IMR-90 (cell line): Measurements from ENCODE around the gene MAPK9. TPM values are rescaled to one million over a fixed set of nuclear protein-coding genes. Genes with fewer than 3 reads are reported as not detected.

Experiments
- ATAC-seq: fragments of 200-7000 bp; cut with Tn5 transposase; 2 replicates; pipeline ENCODE4 v1.9.1; 2020; ENCODE audit warnings: low read depth, mild to moderate bottlenecking, moderate library complexity
- BruUV-seq: library from RNA; stranded (reverse); fragments of 400-500 nt; replicated peaks from 2 replicates; lab custom pipeline; 2021; lab: Mats Ljungman, UMichigan
- CTCF ChIA-PET: fragments of 300-600 bp; formaldehyde crosslinking; extraction: SDS; loops from one replicate; lab custom pipeline; 2021; ENCODE audit warnings: antibody characterized with exemption; lab: Yijun Ruan, JAX
- POLR2A ChIA-PET: fragments of 300-600 bp; sonication (Branson Sonifier 250); formaldehyde crosslinking; loops from one replicate; lab custom pipeline; 2022; ENCODE audit warnings: antibody characterized with exemption; ENCODE audit not compliant: unreplicated experiment; lab: Charles Lee
- DNase-seq: peaks from one replicate; pipeline ENCODE4 v3.0.0; 2013
- H2AFZ ChIP-seq: replicated peaks from 2 replicates; pipeline ENCODE3; 2013; ENCODE audit warnings: low read length, mild to moderate bottlenecking; ENCODE audit not compliant: poor library complexity
- H2AK5ac ChIP-seq: 2 replicates; pipeline ENCODE4 v1.6.1; 2013; ENCODE audit warnings: low read depth, low read length, inconsistent platforms
- H2AK9ac ChIP-seq: replicated peaks from 2 replicates; pipeline ENCODE3; 2013; ENCODE audit warnings: mild to moderate bottlenecking, low read depth, low read length, moderate library complexity; ENCODE audit not compliant: poor library complexity
- H2BK120ac ChIP-seq: 2 replicates; pipeline ENCODE4 v1.6.1; 2013; ENCODE audit warnings: low read depth, low read length, inconsistent platforms
- H2BK15ac ChIP-seq: 3 replicates; pipeline ENCODE4 v1.6.1; 2013; ENCODE audit warnings: low read depth, low read length, inconsistent platforms
- H2BK20ac ChIP-seq: 2 replicates; pipeline ENCODE4 v1.6.1; 2013; ENCODE audit warnings: low read depth, mild to moderate bottlenecking, inconsistent platforms, low read length, moderate library complexity
- H2BK5ac ChIP-seq: 2 replicates; pipeline ENCODE4 v1.6.1; 2013; ENCODE audit warnings: mild to moderate bottlenecking, low read depth, low read length, inconsistent platforms; ENCODE audit not compliant: poor library complexity, severe bottlenecking
- H3K14ac ChIP-seq: replicated peaks from 2 replicates; pipeline ENCODE4 v1.6.1; 2013; ENCODE audit warnings: low read depth, low read length, inconsistent platforms
- H3K18ac ChIP-seq: 2 replicates; pipeline ENCODE4 v1.6.1; 2013; ENCODE audit warnings: low read depth, low read length, control low read depth
- H3K23ac ChIP-seq: 2 replicates; pipeline ENCODE4 v1.6.1; 2013; ENCODE audit warnings: low read depth, low read length, inconsistent platforms
- H3K27ac ChIP-seq: 2 replicates; pipeline ENCODE4 v1.5.1; 2013; ENCODE audit warnings: mild to moderate bottlenecking, control low read depth, low read length; ENCODE audit not compliant: insufficient read depth
- H3K27me3 ChIP-seq: 2 replicates; pipeline ENCODE4 v1.6.1; 2013; ENCODE audit warnings: low read length; ENCODE audit not compliant: control insufficient read depth, insufficient read depth
- H3K36me3 ChIP-seq: 2 replicates; pipeline ENCODE4 v1.6.1; 2013; ENCODE audit warnings: low read length, mixed read lengths; ENCODE audit not compliant: control insufficient read depth, insufficient read depth
- H3K4ac ChIP-seq: 2 replicates; pipeline ENCODE4 v1.6.1; 2013; ENCODE audit warnings: low read depth, low read length, inconsistent platforms
- H3K4me1 ChIP-seq: 2 replicates; pipeline ENCODE4 v1.6.1; 2013; ENCODE audit warnings: low read length, mixed read lengths; ENCODE audit not compliant: control insufficient read depth, insufficient read depth
- H3K4me2 ChIP-seq: 2 replicates; pipeline ENCODE4 v1.6.1; 2013; ENCODE audit warnings: low read depth, mild to moderate bottlenecking, control low read depth, low read length, moderate library complexity
- H3K4me3 ChIP-seq: 2 replicates; pipeline ENCODE4 v1.5.1; 2013; ENCODE audit warnings: low read depth, mild to moderate bottlenecking, control low read depth, low read length, moderate library complexity; ENCODE audit not compliant: insufficient read depth
- H3K56ac ChIP-seq: 2 replicates; pipeline ENCODE4 v1.6.1; 2013; ENCODE audit warnings: low read length, inconsistent platforms; ENCODE audit not compliant: insufficient read depth; ENCODE audit errors: extremely low read depth
- H3K79me1 ChIP-seq, 2 experiments: 2 replicates each; pipeline ENCODE4 v1.6.1; 2013; ENCODE audit warnings: low read length in 2 of 2, inconsistent platforms in 1 of 2, low read depth in 1 of 2
- H3K9ac ChIP-seq: 2 replicates; pipeline ENCODE4 v1.6.1; 2013; ENCODE audit warnings: low read depth, low read length, control low read depth
- H3K9me1 ChIP-seq: 2 replicates; pipeline ENCODE4 v1.6.1; 2013; ENCODE audit warnings: low read length, inconsistent platforms; ENCODE audit not compliant: insufficient read depth
- H3K9me3 ChIP-seq: 2 replicates; pipeline ENCODE4 v1.6.1; 2013; ENCODE audit warnings: low read length; ENCODE audit not compliant: control insufficient read depth, insufficient read depth
- H4K20me1 ChIP-seq: 2 replicates; pipeline ENCODE4 v1.6.1; 2013; ENCODE audit warnings: low read length, inconsistent platforms; ENCODE audit not compliant: insufficient read depth
- H4K5ac ChIP-seq: 2 replicates; pipeline ENCODE4 v1.6.1; 2013; ENCODE audit warnings: mild to moderate bottlenecking, low read depth, low read length, control low read depth
- H4K8ac ChIP-seq, 2 experiments: 2 replicates each; pipeline ENCODE4 v1.6.1; 2013; ENCODE audit warnings: low read depth in 2 of 2, low read length in 2 of 2, control low read depth in 1 of 2, inconsistent platforms in 1 of 2
- H4K91ac ChIP-seq: 2 replicates; pipeline ENCODE4 v1.6.1; 2013; ENCODE audit warnings: low read depth, low read length, inconsistent platforms; ENCODE audit not compliant: insufficient read depth
- BHLHE40 ChIP-seq: fragments of 150-350 bp; IDR thresholded peaks from 2 replicates; pipeline ENCODE4 v1.6.1; 2016; ENCODE audit warnings: mild to moderate bottlenecking, low read depth, low read length
- CEBPB ChIP-seq: IDR thresholded peaks from 2 replicates; pipeline ENCODE4 v1.6.1; 2012; ENCODE audit warnings: low read depth, low read length, improper control_type of control experiment
- CHD1 ChIP-seq: IDR thresholded peaks from 2 replicates; pipeline ENCODE4 v1.6.1; 2012; ENCODE audit warnings: low read depth, low read length, improper control_type of control experiment
- ELK1 ChIP-seq: fragments of 150-350 bp; IDR thresholded peaks from 2 replicates; pipeline ENCODE4 v1.6.1; 2016; ENCODE audit warnings: low read depth, mild to moderate bottlenecking, low read length, moderate library complexity, borderline replicate concordance
- FOS ChIP-seq: fragments of 150-350 bp; IDR thresholded peaks from 2 replicates; pipeline ENCODE4 v1.6.1; 2016; ENCODE audit warnings: low read depth, low read length
- MAFK ChIP-seq: IDR thresholded peaks from 2 replicates; pipeline ENCODE4 v1.6.1; 2012; ENCODE audit warnings: low read depth, low read length, improper control_type of control experiment
- MAZ ChIP-seq: IDR thresholded peaks from 2 replicates; pipeline ENCODE4 v1.6.1; 2012; ENCODE audit warnings: low read depth, mild to moderate bottlenecking, low read length, improper control_type of control experiment, moderate library complexity, borderline replicate concordance
- MXI1 ChIP-seq: IDR thresholded peaks from 2 replicates; pipeline ENCODE4 v1.6.1; 2012; ENCODE audit warnings: low read depth, mild to moderate bottlenecking, low read length, moderate library complexity, borderline replicate concordance
- NFE2L2 ChIP-seq: fragments of 150-350 bp; IDR thresholded peaks from 2 replicates; pipeline ENCODE4 v1.6.1; 2016; ENCODE audit warnings: low read depth, mild to moderate bottlenecking, low read length
- POLR2A ChIP-seq: IDR thresholded peaks from 2 replicates; pipeline ENCODE4 v1.6.1; 2012; ENCODE audit warnings: mild to moderate bottlenecking, low read depth, low read length
- RAD21 ChIP-seq: IDR thresholded peaks from 2 replicates; pipeline ENCODE4 v1.6.1; 2012; ENCODE audit warnings: low read length, improper control_type of control experiment
- RCOR1 ChIP-seq: IDR thresholded peaks from 2 replicates; pipeline ENCODE4 v1.6.1; 2012; ENCODE audit warnings: mild to moderate bottlenecking, low read length, improper control_type of control experiment; ENCODE audit not compliant: insufficient replicate concordance
- RFX5 ChIP-seq: IDR thresholded peaks from 2 replicates; pipeline ENCODE4 v1.8.0; 2012; ENCODE audit warnings: low read depth, mild to moderate bottlenecking, low read length, moderate library complexity
- SMC3 ChIP-seq: fragments of 150-350 bp; IDR thresholded peaks from 2 replicates; pipeline ENCODE4 v1.6.1; 2016; ENCODE audit warnings: low read depth, mild to moderate bottlenecking, antibody characterized with exemption, low read length, moderate library complexity
- USF2 ChIP-seq: fragments of 150-350 bp; IDR thresholded peaks from 2 replicates; pipeline ENCODE4 v1.6.1; 2017; ENCODE audit warnings: mild to moderate bottlenecking, antibody characterized with exemption, low read length, low read depth
- WGBS, 2 experiments: methylation state at CpG; one replicate each; pipeline versions ENCODE4 v1.1.5 to v1.1.7; 2013; ENCODE audit warnings: missing lambda C conversion rate in 2 of 2; ENCODE audit not compliant: insufficient read length in 1 of 2; ENCODE audit errors: extremely low coverage in 2 of 2; 5-methylcytosine and 5-hydroxymethylcytosine counted together
- dilution Hi-C: fragments of 300-500 bp; cut with HindIII; formaldehyde crosslinking; loops from one replicate; pipeline ENCODE4 v1.14.3; 2018; ENCODE audit warnings: low sequenced_read_pairs; ENCODE audit not compliant: unreplicated experiment
- in situ Hi-C: fragments of 300-500 bp; cut with MboI; formaldehyde crosslinking; loops from 3 replicates; pipeline ENCODE4 v1.14.3; 2019; ENCODE audit warnings: low sequenced_read_pairs, inconsistent platforms, mixed read lengths
- intact Hi-C: fragments of 100-400 bp; cut with micrococcal nuclease; formaldehyde crosslinking; loops from 2 replicates; pipeline ENCODE4 v1.10.0; 2022
- polyA plus RNA-seq, 3 experiments: library from polyadenylated mRNA; depleted of rRNA; stranded (reverse); fragments of >200 nt; gene quantifications; 2 replicates each; pipeline ENCODE4 v1.2.3, GENCODE V29; 2012; ENCODE audit warnings: low replicate concordance in 1 of 3
- total RNA-seq: library from RNA; depleted of rRNA; stranded (reverse); fragments of >200 nt; gene quantifications from 2 replicates; pipeline ENCODE4 v1.2.3, GENCODE V29; 2012

Gene MAPK9
- total and polyA plus RNA-seq, 2 of the 4 experiments (the other 2 are of a cell fraction), result 22.9 to 23.3 TPM

GRCh38 chr5:180208435-180209081 lies 83.3 kb downstream of the MAPK9 start:
- BruUV-seq, result no TSS peak
- no peak overlapping the region for H4K5ac ChIP-seq
- in situ Hi-C loops, result no loop called here
- TF ChIP-seq RCOR1 (no peak), USF2 (no peak), CEBPB (no peak), CHD1 (no peak), SMC3 (no peak), MAFK (no peak), NFE2L2 (no peak), FOS (no peak), ELK1 (no peak), BHLHE40 (no peak), RFX5 (no peak), MXI1 (no peak), POLR2A (no peak), MAZ (no peak), RAD21 (no peak)
- H3K18ac ChIP-seq, result no peak overlapping the region
- H3K9ac ChIP-seq, result no peak overlapping the region
- H4K8ac ChIP-seq, result no peak overlapping the region
- no peak for DNase-seq
- intact Hi-C loops, result loop anchor here (1.0 to 10.0 kb wide), 3 partner anchors 46 to 396 kb away; no protein-coding TSS in a partner anchor
- H3K36me3 ChIP-seq, result no peaks in the 10 kb centered on the region
- no peaks in the 10 kb centered on the region for H3K9me3 ChIP-seq
- H3K9me1 ChIP-seq, result no peaks in the 10 kb centered on the region
- ATAC-seq, result peak; percentile 46
- H3K4me1 ChIP-seq, result peaks cover 1% of the 10 kb centered on the region; the same call in 1 of the 2 replicates
- H4K20me1 ChIP-seq, result no peaks in the 10 kb centered on the region
- H2BK120ac ChIP-seq, result no peak overlapping the region
- H2AK9ac ChIP-seq, result no peak overlapping the region
- H3K27ac ChIP-seq, result no peak overlapping the region
- peak overlapping the region; percentile 67 for H3K4me2 ChIP-seq
- H3K4me3 ChIP-seq, result peak overlapping the region; percentile 41
- H3K14ac ChIP-seq, result no peak overlapping the region
- H3K4ac ChIP-seq, result no peak overlapping the region
- no peak overlapping the region for H2BK5ac ChIP-seq
- H2BK20ac ChIP-seq, result no peak overlapping the region
- dilution Hi-C loops, result no loop called here
- no peak overlapping the region for H4K91ac ChIP-seq
- H3K27me3 ChIP-seq, result peaks cover 16% of the 10 kb centered on the region; the same call in 1 of the 2 replicates
- peak overlapping the region; percentile 76 for H2AFZ ChIP-seq
- CTCF ChIA-PET, result interaction anchor here (0.6 to 1.8 kb wide), 6 partner anchors 23 to 85 kb away, joined by 3 to 5 read pairs (median 4); no protein-coding TSS in a partner anchor
- 5% methylated on average over 37 of the region's 65 CpGs; no CpG with 5 or more reads in 1 of the 2 experiments for WGBS, 2 experiments
- H3K56ac ChIP-seq, result no peak overlapping the region
- H2AK5ac ChIP-seq, result peak overlapping the region; percentile 28
- no peak overlapping the region for H3K23ac ChIP-seq
- no peak overlapping the region for H2BK15ac ChIP-seq
- POLR2A ChIA-PET, result no interaction called here
- no peaks in the 10 kb centered on the region for H3K79me1 ChIP-seq
